HL-60 (cell line): ENCODE measurements around the gene SLC35D1.

Source experiments
- GABPA ChIP-seq: IDR thresholded peaks from 2 replicates; pipeline ENCODE4 v1.6.1; 2012; ENCODE audit warnings: low read depth
- POLR2AphosphoS5 ChIP-seq: IDR thresholded peaks from 2 replicates; pipeline ENCODE4 v1.6.1; 2012; ENCODE audit warnings: low read depth
- TF ChIP-seq, protein P1 (sequence below): IDR thresholded peaks from one replicate; pipeline ENCODE4 v1.5.1; 2011; ENCODE audit warnings: low read length, control low read depth, inconsistent platforms; ENCODE audit not compliant: insufficient read depth
- TF ChIP-seq, protein P2 (sequence below): IDR thresholded peaks from 2 replicates; pipeline ENCODE4 v1.6.1; 2012; ENCODE audit warnings: low read depth; ENCODE audit not compliant: insufficient replicate concordance

DNA sequence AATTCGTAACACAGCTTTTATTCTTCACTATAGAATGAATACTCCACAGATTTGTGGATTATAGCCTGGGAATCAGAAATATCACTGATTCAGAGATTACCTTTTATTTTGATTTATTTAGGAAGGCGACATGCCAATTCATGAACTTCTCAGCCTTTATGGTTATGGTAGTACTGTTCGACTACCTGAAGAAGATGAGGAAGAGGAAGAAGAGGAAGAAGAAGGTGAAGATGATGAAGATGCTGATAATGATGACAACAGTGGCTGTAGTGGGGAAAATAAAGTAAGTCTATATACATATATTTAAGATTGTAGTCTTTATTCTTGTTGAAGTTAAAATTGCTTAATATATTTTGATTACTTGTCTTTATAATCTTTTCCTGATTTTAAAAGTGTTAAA lies 96.0 kb downstream of the SLC35D1 start:
- TF ChIP-seq, protein P1, sequence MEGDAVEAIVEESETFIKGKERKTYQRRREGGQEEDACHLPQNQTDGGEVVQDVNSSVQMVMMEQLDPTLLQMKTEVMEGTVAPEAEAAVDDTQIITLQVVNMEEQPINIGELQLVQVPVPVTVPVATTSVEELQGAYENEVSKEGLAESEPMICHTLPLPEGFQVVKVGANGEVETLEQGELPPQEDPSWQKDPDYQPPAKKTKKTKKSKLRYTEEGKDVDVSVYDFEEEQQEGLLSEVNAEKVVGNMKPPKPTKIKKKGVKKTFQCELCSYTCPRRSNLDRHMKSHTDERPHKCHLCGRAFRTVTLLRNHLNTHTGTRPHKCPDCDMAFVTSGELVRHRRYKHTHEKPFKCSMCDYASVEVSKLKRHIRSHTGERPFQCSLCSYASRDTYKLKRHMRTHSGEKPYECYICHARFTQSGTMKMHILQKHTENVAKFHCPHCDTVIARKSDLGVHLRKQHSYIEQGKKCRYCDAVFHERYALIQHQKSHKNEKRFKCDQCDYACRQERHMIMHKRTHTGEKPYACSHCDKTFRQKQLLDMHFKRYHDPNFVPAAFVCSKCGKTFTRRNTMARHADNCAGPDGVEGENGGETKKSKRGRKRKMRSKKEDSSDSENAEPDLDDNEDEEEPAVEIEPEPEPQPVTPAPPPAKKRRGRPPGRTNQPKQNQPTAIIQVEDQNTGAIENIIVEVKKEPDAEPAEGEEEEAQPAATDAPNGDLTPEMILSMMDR, result no peak
- TF ChIP-seq, protein P2, sequence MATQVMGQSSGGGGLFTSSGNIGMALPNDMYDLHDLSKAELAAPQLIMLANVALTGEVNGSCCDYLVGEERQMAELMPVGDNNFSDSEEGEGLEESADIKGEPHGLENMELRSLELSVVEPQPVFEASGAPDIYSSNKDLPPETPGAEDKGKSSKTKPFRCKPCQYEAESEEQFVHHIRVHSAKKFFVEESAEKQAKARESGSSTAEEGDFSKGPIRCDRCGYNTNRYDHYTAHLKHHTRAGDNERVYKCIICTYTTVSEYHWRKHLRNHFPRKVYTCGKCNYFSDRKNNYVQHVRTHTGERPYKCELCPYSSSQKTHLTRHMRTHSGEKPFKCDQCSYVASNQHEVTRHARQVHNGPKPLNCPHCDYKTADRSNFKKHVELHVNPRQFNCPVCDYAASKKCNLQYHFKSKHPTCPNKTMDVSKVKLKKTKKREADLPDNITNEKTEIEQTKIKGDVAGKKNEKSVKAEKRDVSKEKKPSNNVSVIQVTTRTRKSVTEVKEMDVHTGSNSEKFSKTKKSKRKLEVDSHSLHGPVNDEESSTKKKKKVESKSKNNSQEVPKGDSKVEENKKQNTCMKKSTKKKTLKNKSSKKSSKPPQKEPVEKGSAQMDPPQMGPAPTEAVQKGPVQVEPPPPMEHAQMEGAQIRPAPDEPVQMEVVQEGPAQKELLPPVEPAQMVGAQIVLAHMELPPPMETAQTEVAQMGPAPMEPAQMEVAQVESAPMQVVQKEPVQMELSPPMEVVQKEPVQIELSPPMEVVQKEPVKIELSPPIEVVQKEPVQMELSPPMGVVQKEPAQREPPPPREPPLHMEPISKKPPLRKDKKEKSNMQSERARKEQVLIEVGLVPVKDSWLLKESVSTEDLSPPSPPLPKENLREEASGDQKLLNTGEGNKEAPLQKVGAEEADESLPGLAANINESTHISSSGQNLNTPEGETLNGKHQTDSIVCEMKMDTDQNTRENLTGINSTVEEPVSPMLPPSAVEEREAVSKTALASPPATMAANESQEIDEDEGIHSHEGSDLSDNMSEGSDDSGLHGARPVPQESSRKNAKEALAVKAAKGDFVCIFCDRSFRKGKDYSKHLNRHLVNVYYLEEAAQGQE, result no peak
- TF ChIP-seq POLR2AphosphoS5 (no peak), GABPA (no peak)
